ENCODE data around the gene NFATC1. TPM values are rescaled to one million over a fixed set of nuclear protein-coding genes. Genes with fewer than 3 reads are reported as not detected.

NFATC1 gene
- total RNA-seq, 4 donors from 2014 or later = 13.1 to 21.3 (median 16.2) TPM

DNA sequence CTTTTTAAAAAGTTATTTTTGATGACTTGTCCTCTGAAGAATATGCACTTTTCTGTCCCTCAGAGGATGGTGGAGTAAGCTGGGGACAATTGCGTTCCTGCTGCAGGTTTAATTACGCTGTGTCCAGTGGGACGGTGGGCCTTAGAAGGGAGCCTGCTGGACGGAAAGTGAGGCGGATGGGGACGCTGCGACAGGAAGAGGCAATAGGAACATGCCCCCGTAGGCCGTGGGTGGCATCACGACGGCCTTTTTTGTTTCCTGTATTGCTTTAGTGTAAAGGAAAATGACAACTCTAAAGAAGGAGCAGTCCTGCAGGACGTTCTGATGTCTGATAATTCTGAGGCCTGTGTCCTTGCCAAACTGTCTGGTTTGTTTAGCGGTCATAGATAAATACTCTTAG is 121.6 kb downstream of the NFATC1 start:
- Histone ChIP-seq H3K27ac (no peak overlapping the region), H3K27me3 (no peaks in the 10 kb centered on the region), H3K4me1 (peaks cover 0 to 9% (median 0%) of the 10 kb centered on the region in 3 donors), H3K36me3 (peaks cover 0 to 16% of the 10 kb centered on the region in 2 donors), H3K4me3 (no peak overlapping the region), H3K9me3 (no peaks in the 10 kb centered on the region)
- TF ChIP-seq POLR2AphosphoS5 (IDR thresholded peaks at IDR 0.05) (no peak), CTCF (IDR thresholded peaks at IDR 0.05) (no peak), EP300 (IDR thresholded peaks at IDR 0.05) (no peak), POLR2A (IDR thresholded peaks at IDR 0.05) (no peak)
- ATAC-seq = no peak
- 56 to 75% methylated on average over 3 to 13 of the region's 13 CpGs for WGBS, 2 donors (ENCODE audit: low coverage in 1 of 2)

DNA sequence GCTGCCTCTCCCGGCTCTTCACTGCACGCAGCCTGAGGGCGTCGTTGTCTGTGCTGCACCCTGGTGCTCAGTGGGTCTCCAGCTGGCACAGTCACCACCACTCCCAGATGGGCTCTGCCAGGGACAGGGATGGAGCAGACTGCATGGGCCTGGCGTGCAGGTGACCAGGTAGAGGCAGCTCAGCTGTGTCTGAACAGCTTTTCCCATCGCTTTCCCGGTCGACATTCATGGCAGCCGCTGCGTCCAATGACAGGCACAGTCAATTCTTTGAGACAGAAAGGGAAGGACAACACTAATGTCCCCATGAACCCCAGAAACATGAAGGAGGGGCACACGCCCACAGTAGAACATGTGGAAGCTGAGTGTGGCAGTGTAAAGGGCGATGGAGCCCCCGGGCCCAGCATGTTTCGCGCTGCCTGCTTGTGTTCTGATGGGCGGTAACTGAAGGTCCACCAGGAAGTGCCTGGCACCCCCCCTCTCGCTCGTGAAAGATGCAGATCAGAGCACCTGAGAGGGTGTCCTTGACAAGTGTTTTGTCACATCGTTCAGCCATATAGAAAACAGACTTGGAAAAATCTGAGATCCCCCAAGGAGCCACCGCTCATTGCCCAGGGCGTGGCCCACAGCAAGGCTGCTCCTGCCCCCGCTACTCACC is 122.4 kb downstream of the NFATC1 start:
- no peak for ATAC-seq
- no peak for TF ChIP-seq POLR2AphosphoS5 (IDR thresholded peaks at IDR 0.05)
- no peak for TF ChIP-seq EP300 (IDR thresholded peaks at IDR 0.05)
- TF ChIP-seq POLR2A (IDR thresholded peaks at IDR 0.05) = no peak
- TF ChIP-seq CTCF (IDR thresholded peaks at IDR 0.05) = no peak
- 95% methylated on average over 15 of the region's 22 CpGs; no CpG with 5 or more reads in 1 of the 2 donors for WGBS, 2 donors (ENCODE audit: low coverage in 1 of 2)

DNA sequence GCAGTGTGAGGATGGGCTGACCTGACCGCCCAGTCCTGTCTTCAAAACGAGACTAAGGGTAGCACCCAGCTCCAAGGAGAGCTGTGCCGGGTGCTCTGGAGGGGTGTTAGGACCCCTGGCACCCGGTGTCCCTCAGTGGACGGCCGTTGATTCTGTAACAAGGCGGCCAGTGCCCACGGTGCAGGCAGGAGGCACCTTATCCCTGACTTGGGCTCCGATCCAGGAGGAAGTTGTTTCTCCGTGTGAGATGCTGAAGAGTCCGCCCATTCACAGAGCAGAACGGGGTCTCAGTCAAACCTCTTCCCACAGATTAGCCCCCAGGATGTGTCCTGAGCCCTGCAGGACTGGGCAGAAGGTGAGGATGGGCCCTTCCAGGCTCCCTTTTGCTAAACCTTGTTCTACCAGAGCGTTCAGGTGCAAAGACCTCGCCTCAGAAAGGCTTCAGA is 123.0 kb downstream of the NFATC1 start:
- H3K36me3 ChIP-seq = peaks cover 0 to 2% of the 10 kb centered on the region in 2 donors
- ATAC-seq = no peak
- H3K4me1 ChIP-seq = peaks cover 0 to 9% (median 0%) of the 10 kb centered on the region in 3 donors
- WGBS, 2 donors (ENCODE audit: low coverage in 1 of 2) = no CpG with 5 or more reads among the region's 14 CpGs
- H3K4me3 ChIP-seq = no peak overlapping the region
- no peaks in the 10 kb centered on the region for H3K9me3 ChIP-seq
- no peaks in the 10 kb centered on the region for H3K27me3 ChIP-seq
- TF ChIP-seq POLR2A (IDR thresholded peaks at IDR 0.05) = no peak
- no peak for TF ChIP-seq CTCF (IDR thresholded peaks at IDR 0.05)
- no peak for TF ChIP-seq EP300 (IDR thresholded peaks at IDR 0.05)
- TF ChIP-seq POLR2AphosphoS5 (IDR thresholded peaks at IDR 0.05) = no peak
- H3K27ac ChIP-seq = no peak overlapping the region

More for the DNA sequence above, 122.4 kb downstream of the NFATC1 start:
- Histone ChIP-seq H3K27me3 (no peaks in the 10 kb centered on the region), H3K27ac (no peak overlapping the region), H3K4me3 (no peak overlapping the region), H3K36me3 (peaks cover 0 to 8% of the 10 kb centered on the region in 2 donors), H3K4me1 (peaks cover 0 to 9% (median 0%) of the 10 kb centered on the region in 3 donors), H3K9me3 (no peaks in the 10 kb centered on the region)

DNA sequence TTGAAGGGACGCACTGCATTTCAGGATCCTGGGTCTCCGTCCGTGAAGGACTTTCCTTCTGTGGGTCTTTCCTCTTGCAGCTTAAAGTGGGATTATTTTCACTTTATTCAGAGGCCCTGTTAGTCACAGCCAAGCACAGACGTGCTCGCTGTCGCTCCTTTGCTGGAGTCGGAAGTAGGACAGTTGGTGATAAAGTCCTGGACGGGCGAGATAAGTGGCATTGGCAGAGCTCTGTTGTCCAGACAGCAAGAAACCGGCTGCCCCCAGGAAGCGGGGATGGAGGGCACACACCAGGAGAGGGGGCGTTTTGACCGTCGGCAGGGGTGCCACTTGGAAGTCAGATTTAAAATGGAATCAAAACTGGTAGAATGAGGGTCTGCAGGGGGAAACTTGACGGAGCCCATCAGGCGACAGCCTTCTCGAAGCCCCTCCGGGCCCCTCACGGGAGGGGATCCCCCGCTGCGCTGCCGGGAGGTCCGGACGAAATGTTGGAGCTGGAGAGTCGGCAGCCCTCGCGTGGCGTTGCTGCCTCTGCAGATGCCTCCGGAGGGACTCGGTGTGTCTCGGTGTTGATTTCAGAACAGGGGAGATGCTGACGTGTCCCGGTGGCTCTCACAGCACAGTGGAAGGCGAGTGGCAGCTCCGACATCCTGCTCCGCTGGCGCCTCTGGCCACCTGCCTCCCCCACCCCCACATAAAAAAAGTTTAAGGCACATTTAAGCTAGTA is 124.2 kb downstream of the NFATC1 start:
- WGBS, 2 donors (ENCODE audit: low coverage in 1 of 2) = 56 to 80% methylated on average over 5 to 12 of the region's 37 CpGs
- no peak overlapping the region for H3K27ac ChIP-seq
- H3K9me3 ChIP-seq = no peaks in the 10 kb centered on the region
- ATAC-seq = no peak
- no peak overlapping the region for H3K4me3 ChIP-seq
- TF ChIP-seq POLR2A (IDR thresholded peaks at IDR 0.05) (no peak), CTCF (IDR thresholded peaks at IDR 0.05) (no peak), EP300 (IDR thresholded peaks at IDR 0.05) (no peak), POLR2AphosphoS5 (IDR thresholded peaks at IDR 0.05) (no peak)
- H3K36me3 ChIP-seq = no peaks in the 10 kb centered on the region
- H3K4me1 ChIP-seq = peaks cover 0 to 9% (median 0%) of the 10 kb centered on the region in 3 donors
- no peaks in the 10 kb centered on the region for H3K27me3 ChIP-seq
